Hippocampal formation (tissue), 2 donors: ENCODE measurements around the gene PTGES2.

Source experiments
- DNase-seq, 2 donors: peaks; one replicate each; lab custom pipeline; 2025; lab: John Stamatoyannopoulos, UW

PTGES2 gene

DNA sequence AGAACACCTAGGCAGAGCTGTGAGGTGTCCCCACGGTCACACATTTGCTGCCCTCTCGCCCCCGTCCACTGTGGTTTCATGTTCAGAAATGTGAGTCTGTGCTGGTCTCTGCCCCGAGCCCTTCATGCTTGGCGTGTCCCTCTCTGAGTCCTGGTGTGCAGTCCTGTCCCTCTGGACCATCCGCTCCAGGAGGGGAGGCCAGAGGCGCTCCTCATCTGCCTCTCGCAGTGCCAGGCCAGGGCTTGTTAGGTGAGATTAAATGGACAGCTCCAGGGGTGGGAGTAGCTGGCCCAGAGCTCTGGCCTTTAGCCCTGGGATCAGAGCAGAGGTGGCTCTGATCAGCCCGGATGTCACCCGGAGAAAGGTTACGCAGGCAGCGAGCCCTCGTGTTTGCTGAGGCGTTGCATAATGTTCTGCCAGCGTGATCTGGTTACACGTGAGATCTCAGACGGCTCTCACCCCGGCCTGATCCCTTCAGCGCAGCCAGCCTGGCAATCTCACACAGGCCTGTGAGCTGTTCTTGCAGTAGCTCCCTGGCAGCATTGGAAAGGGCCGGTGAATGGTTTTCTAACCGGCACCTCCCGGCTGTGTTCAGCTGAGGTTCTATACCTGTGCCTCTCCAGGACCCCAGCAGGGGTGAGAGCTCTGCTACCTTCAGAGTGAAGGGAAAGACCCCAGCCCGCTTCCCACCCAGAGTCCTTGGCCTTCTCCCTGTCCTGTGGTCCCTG lies 24.5 kb downstream of the PTGES2 start:
- no peak for DNase-seq

DNA sequence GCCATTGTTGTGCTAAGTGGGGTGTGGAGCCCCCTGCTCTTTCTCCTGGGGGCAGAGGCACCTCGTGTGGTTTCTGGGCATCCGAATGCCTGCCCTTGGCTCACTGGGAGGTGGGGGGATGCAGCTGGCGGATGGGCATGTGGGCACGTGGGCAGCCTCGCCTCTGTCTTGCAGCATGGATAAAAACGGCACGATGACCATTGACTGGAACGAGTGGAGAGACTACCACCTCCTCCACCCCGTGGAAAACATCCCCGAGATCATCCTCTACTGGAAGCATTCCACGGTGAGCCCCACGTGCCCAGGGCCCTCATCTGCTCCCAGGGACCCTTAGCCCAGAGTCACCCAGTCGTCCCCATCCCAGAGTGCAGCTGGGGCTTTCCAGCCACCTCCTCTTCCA lies 25.3 kb downstream of the PTGES2 start:
- DNase-seq, result no peak

DNA sequence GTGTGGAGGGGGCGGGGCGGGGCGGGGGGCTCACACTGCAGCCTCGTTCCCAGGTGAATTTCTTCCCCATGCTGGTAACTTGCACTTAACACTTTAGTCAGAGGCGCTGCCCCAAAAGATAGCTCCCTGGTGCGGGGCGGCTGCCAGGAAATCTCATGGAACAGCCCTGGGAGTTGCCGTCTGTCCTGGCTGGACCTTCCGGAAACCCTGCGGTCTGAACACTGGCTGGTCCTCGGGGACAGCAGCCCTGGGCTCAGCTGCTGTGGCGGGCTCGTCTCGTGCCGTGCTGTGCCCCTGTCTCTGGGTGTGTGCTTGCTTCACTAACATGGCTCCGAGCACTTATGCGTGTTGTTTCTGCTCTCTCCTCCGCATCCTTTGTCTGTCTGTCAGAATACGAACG lies 25.8 kb downstream of the PTGES2 start:
- DNase-seq, result no peak

DNA sequence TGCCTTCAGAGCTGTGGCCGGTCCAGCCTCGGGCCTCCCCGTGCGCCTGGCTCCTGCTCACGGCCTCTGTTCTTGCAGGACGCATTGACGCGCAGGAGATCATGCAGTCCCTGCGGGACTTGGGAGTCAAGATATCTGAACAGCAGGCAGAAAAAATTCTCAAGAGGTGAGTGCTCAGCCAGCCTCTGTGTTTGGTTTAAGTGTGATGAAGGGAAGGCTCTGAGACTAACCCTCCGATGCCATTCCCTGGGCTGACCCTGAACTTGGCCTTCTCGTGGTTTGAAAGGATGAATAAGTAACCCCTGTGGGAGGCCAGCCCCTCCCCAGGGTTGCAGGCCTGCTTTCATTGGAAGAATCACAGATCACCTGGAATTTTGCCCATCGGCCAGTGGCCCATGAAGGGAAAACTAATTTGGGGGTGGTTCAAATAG lies 26.3 kb downstream of the PTGES2 start:
- DNase-seq, result no peak

DNA sequence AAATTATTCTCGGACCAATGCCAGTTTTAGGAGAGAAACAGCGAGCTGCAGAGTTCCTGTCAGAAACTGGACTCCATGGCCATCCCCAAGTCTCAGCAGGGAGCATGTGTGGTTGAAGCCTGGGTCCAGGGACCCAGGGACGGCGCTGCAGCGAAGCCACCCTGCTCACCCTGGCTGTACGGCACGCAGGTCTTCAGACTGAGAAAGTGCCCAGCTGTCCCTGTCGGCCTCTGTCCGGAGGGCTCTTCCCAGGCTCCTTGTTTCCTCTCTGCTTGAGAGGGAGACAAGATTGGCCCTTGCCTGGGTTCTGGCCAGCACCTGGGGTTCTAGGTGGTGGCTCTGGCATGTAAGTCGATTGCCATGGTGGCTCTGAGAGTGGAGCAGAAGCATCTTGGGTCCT lies 26.9 kb downstream of the PTGES2 start:
- DNase-seq, result no peak

DNA sequence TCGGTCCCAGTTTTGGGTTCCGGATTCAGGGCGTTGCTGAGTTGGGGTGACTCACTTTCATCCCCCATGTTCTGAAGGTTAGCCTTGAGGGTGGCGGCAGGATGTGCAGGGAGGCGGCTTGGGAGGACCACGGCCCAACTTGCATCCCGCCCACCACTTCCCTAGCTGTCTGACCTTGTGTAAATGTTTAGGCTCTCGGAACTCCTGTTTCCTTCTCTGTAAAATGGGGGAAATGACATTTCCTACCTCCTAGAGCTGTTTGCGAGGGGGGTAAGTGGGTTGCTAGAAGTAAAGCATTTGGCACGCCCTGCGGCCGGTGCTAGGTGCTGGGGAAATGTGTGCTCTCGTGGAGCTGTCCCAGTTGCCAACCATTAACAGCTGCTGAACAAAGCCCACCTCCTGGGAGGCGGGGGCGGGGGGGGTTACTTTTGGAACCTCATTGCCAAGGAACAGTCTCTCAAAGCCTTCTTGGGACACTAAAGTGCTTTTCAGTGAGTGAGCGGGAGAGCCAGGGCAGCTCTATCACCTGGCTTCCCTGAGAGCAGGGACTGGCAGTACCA lies 27.5 kb downstream of the PTGES2 start:
- DNase-seq, result no peak

DNA sequence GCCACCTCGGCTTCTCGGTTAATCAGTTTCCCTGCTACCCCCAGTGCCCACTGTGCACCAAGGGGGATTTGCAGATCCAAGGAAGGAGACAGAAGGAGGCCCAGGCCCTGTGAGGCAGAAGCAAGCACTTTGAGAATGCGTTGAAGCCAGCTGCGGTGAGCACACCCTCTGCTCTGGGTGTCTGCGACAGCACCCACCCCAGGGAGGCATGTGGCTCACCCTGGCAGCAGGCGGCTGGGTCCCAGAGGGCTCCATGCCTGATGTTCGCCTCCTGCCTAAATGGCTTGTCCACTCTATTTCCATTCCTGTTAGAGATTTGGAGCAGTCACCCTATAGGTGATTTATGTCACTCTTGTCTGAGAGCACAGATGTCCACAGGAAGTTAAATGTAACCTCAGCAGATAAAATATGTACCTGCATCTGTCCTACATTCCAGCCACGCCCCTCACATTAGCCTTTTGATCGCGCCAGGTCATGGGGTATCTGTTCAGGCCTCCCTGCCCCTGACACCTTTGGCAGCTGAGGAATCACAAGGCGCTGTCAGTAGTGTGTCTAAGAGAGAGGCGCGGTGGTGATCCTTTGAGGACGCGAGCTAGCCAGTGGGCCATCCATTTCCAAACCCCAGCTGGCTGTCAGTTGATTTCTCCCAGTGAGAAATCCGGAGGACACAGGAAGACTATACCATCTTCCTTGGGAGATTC lies 28.1 kb downstream of the PTGES2 start:
- no peak for DNase-seq

DNA sequence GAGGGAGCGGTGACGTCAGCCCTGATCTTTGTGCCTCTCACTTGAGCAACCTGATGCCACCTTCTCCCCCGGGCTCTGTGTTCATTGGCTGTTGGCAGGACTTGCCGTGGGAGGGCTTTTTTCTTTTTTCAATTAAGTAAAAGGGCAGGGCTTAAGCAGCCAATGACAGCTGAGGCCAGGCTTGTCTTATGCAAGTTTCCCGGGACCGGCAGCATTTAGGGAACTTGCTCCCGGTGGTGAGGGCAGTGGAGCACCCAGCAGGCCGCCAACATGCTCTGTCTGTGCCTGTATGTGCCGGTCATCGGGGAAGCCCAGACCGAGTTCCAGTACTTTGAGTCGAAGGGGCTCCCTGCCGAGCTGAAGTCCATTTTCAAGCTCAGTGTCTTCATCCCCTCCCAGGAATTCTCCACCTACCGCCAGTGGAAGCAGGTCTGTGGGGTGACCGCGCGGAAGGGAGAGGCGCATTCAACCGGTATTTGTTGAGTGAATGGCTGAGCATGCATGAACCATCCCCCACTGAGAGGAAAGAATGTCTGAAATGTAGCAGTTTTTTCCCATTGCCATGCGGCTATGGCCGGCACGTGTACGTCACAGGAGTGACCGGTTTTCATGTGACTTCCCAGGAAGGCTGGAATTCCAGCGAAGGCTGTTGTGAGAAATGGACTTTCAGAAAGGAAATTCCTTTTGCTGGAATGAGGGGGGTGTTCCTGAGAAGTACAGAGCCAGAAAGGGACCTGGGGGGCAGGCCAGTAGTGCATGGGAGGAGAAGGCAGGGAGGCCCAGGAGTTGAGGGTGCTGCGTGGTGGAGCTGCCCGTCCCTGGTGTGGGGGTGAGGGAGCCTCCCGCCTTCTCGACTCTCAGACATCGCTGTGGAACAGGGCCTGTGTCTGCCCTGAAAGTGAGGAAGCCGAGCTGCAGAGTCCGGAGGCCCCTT lies 29.0 kb downstream of the PTGES2 start:
- DNase-seq, result peak; percentile 66 to 71

DNA sequence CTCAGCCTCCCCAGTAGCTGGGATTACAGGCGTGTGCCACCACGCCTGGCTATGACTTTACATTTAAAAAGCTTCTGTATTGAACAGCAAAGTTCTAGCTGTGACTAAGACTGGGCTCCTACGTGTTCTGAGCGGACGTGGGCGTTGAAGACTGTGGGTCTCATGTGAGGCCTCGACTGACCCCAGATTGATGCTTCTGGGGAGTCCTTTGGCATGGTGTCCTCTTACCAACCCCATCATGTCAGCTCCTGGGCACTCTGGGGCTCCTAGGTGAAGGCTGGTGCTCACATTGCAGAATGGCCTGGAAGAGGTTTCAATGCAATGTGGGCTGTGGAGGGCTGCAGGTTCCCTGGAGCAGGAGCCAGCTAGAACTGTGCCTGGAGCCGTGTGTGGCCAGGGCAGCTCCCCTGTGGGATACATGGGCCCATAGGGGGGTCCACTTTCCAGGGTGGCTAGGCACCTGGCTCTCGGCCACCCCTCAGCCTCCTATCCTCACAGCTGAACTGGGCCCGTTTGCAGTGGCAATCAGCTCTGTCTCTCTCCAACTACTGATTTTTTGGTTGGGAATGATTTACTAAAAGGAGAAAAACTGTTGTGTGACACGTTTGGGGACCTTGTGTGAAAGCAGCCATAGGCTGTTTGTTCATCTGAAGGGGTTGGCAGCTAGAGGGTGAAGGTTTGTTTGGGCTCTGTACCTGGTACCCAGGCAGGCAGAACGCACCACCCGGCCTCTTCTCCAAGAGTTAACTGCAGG lies 29.8 kb downstream of the PTGES2 start:
- no peak for DNase-seq

DNA sequence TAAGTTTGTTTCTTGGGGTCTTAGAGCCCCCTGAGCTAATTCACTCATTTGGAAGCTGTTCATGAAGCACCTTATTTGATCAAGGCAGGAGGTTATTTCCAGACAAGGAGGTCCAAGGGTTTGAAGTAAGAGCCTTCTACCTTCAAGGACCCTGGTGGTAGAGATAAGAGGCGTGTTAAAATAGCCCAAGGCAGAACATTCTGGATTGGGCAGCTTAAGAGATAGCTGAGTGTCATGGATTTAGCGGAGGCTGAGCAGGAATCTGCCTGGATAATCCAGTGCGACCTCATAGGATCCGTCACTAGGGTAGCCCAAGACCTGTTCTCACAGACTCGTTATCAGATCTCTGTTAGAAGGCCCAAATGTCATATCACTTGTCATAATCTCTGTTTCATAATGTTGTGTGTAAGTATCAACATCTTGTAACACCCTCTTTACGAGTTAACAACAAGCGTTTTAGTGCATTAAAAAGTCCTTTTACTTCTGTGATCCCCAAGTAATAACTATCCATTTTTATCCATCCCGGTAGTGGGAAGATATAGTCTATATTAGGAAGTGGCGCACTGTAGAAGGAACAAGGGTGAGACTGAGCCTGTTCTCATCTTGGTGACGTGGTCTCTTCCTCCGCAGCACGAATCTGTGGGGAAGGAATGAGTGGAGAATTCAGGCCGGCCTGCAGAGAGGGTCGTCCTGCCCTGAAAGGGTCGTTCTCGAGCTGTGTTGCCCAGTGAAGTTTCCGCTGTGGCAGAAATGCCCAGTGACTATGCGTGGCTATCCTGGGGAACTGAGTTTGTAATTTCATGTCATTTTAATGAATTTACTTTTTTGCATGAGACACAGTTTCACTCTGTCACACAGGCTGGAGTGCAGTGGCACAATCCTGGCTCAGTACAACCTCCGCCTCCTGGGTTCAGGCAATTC lies 30.7 kb downstream of the PTGES2 start:
- no peak for DNase-seq

DNA sequence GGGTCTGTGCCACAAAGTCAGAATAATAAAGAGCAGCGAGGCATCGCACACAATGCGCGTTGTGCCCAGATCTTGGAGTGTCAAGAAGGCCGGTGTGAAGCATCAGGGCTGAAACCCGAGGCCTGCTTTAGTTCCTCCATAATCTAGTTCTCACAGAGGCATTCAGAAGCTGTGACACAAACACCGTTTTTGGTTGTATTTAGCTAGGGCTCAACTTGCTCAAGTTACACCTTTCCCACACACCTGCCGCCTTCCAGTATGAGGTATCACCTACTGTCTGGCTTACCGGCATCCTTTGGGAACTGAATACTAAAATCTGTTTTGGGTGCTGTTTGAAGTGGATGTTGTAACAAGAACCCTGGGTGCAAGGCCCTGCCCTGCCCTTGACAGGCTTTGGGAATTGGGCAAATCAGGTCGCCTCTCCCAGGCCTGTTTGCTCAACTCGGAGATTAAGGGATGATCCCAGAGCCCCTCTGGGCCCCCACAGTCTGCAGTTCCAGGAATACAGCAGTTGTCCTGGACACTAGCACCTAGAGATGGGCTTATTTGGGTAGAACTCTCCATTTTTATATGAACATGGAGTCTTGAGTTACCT lies 32.5 kb downstream of the PTGES2 start:
- no peak for DNase-seq

DNA sequence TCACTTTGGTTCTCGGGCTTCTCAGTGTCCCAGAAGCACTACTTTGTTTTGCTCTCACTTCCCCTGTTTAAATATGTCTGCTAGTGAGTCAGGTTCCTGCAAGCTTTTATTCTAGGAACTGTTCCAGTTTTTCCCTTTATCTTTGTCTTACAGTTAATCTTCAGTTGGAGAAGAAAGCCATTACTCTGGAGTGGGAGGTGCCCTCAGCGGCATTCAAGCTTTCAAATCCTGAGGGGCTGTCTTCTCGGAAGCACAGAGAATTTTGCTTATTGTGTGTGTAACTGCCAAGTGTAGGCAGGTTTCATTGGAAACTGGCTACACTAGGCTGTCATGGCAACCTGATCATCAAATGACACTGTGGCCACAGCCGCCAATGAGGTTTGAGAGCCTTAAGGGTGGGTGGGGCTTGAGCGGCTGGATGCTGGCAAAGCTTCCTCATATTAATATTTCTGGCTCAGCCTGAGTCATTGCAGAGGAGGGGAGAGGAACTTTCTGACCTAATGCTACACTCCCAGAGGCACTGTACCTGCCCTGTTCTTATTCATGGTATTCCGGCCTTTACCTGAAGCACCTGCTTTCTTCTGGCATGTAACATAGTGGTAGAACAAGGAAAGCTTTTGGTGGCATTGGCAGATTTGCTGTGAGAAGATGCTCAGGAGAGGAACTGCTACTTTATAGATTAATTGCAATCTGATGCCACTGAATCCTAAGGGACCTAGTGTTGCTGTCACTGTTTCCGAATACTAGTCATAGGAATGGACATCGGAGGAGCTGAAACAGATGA lies 33.2 kb downstream of the PTGES2 start:
- peak; percentile 73 to 79 for DNase-seq

DNA sequence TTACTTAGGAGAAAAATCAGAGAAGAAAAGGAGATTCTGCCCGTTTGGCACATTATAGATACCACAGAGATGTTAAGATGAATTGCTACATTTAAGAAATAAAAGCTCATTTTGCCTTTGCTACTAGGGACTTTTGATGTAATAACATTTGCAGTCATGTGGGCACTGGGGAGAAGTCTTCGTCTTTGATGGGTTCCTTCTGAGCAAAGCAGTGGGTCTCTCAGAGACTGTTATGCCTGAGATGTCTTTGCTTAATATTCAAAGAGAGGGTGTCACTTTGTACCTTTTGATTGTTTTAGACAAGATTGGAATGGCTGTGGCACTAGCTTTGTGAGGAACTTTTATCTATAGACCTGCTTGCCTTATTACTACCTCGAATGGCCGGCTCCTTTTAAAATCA lies 34.5 kb downstream of the PTGES2 start:
- DNase-seq, result no peak

DNA sequence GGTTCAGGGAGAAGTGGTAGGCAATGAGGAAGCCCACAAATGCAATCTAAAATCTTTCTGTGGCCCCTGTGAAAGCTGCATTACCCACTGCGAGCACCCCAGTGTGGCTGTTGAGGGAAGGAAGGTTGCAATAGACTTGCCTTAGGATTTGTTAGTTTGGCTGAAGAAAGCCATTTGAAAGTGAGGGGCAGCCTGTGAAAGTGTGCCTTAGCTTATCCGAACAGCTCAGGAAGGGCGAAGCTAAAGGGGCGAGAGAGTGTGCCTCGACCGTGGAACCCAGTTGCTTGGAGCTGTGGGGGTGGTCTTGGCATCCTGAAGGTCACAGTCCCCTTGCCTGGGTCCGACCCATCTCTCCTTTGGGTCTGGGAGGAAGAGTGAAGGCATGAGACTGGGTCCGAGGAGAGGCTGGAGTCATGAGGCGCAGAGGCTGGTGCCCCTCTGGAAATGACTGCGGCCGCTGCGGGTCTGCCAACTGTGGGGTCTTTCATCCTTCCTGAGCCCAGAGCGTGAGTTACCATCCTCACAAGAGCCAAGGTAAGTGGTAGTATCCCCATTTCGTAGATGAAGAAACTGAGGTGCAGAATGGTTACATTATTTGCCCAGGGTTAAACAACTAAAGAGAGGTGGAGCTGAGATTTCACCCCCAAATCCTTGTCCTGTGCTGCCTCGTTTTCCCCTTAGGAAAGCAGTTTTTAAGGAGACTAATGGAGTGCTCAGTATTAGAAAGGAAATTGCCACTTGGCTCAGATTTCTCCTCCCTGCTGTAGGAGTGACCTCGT lies 35.1 kb downstream of the PTGES2 start:
- DNase-seq, result no peak

DNA sequence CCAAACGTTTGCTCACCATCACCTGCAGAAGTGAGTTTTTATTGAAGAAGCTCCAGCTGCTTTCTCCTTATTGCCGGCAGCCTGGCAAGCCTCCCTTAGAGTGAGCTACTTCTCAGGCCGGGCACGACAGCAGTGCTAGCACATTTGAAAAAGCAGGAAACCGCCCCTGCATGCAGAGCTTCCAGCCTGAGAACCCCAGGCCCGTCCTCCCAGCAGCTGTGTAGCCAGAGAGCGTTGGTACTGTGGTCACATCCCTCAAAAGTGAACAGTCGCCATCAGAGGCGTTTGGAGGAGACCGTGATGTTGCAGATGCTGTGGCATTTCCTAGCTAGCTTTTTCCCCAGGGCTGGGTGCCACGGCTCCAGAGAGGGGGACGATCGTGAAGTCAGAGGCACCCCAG lies 36.0 kb downstream of the PTGES2 start:
- DNase-seq, result peak; percentile 52 to 76

DNA sequence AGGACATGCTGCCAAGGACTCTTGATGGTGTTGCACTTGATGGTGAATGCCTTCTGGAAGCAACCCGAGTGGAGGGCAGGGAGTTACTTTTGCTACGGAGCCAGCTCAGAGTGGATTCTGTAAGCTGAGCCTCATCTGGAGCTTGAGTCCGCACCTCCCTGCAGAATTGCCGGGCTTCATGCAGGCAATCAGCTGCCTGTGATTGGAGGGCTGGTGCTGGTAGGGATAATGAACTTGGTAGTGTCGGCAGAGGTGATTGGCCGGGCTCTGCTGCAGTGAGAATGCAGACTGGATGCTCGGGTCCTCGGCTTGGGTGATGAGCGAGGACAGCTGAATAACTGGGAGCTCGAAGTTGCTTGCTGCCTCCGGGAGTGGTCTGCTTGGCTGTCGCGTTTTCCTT lies 36.4 kb downstream of the PTGES2 start:
- DNase-seq, result peak; percentile 77 to 87

DNA sequence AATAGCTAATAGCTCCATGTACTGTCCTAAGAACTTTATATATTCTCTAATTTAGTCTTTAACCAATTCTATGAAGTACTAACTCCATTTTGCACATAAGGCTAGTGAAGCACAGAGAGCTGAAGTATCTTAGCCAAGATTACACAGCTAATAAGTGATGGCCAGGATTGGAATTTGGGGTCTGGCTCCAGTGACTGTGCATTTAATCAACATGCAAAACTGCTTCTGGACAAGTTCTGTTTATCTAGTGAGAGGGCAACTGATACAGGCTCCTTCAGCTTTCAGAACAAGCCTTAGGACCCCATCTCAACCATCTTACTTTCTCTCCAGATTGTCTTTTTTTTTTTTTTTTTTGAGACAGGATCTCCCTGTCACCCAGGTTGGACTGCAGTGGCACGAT lies 38.2 kb downstream of the PTGES2 start:
- no peak for DNase-seq

DNA sequence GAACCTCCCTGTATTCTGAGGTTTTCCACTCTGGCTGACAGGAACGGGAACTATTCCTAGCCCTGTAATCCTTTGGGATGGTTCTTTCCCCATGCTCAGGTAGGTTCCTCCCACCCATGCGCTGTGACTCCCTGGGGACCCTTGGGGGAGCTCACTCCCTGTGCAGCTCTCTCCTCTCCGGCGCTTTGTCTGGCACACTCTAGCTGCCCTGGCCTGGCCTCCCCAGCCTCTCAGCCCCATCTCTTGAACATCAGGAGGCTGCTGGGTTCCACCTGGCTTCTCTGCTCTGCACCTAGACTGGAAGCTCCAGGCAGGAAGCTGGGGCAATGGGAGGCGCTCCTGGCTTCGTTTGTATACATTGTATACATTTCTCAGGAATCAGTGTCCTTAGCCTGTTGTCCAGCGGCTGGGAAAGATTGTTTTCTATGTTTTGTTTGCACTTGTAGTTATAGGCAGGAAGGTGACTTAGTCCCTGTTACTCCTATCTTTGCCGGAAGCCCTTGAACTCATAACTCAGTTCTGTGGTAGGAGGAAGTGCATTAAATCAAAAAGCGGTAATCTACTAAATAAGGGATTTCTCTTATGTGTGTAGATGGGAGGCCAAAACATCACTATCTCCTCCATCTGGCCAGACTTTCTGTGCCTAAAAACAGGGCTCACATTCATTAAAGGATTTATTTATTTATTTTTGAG lies 39.1 kb downstream of the PTGES2 start:
- no peak for DNase-seq
